ENCODE measurements around the gene HOXB7. TPM values are rescaled to one million over a fixed set of nuclear protein-coding genes. Genes with fewer than 3 reads are reported as not detected.

HOXB7 gene
- total RNA-seq, 1 experiment from 2014 or later = not detected

DNA sequence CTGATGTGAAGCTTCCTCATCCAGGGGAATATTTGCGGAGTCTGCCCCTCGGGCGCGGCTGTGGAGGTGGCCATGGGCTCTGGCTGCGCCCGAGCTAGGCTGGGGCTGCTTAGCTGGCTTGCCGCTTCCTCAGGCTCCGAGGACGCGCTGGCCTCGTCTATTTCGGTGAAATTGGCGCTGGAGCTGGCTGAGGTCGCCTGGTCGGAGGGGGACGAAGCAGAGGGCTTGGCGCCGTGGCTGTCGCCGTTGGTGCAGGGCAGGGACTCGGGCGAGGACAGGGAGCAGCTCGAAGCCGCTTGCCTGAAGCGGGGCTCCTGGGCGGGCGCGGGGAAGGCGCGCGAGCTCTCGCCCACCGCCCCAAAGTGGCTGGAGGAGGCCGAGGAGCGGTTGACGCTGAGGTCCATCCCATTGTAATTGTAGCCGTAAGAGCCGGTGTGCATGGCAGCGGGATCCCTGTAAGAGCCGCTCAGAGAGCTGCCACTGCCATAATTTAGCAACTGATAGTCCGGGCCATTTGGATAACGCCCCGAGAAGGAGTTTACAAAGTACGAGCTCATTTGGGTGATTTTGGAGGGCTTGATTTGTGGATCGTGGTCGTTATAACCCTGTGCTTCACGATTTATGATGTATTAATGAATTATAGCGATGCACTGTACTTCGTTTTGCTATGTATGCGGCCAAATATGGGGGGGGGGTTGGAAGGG is 17.5 kb downstream of the HOXB7 start, which contains the start of gene HOXB5:
Gene HOXB5 (minus strand): TSS at position 654 of the 704 bp plus-strand sequence. CDS start 97 bp downstream, at position 557.
- no peak within 1 kb of the TSS for H3K27ac Mint-ChIP-seq

More for the DNA sequence above, 17.5 kb downstream of the HOXB7 start, which contains the start of gene HOXB5:
- Histone ChIP-seq H2AFZ (ENCODE audit: low read length) (no peak within 1 kb of the TSS), H3T11ph (ENCODE audit: low read length) (no peak within 1 kb of the TSS), H3K14ac (ENCODE audit: insufficient read depth, low read length) (no peak within 1 kb of the TSS), H2BK12ac (ENCODE audit: insufficient read length, low read depth, low read length) (no peak within 1 kb of the TSS), H3K9ac (ENCODE audit: extremely low read depth, insufficient read length, low read length) (no peak within 1 kb of the TSS), H3K27ac (ENCODE audit: insufficient read length, low read depth, low read length) (no peak within 1 kb of the TSS), H4K8ac (replicated peaks; ENCODE audit: insufficient read length, low read depth, low read length) (no peak within 1 kb of the TSS), H3K56ac (ENCODE audit: insufficient read length, low read depth, low read length) (no peak within 1 kb of the TSS), H3K23me2 (ENCODE audit: insufficient read length, low read depth, low read length, poor library complexity, severe bottlenecking) (no peaks in the 10 kb centered on the region), H2BK5ac (ENCODE audit: insufficient read length, low read length) (no peak within 1 kb of the TSS), H4K5ac (ENCODE audit: insufficient read length, low read depth, low read length) (no peak within 1 kb of the TSS), H3K4me2 (ENCODE audit: insufficient read depth, insufficient read length, low read length) (peak within 1 kb of the TSS; percentile 33), H3K18ac (ENCODE audit: insufficient read length, low read depth, low read length) (no peak within 1 kb of the TSS), H3K4ac (ENCODE audit: low read depth, low read length) (no peak within 1 kb of the TSS), H2BK120ac (ENCODE audit: low read depth, low read length, poor library complexity, severe bottlenecking) (no peak within 1 kb of the TSS), H3K79me2 (ENCODE audit: insufficient read depth, low read length) (no peaks in the 10 kb centered on the region), H3K23ac (ENCODE audit: insufficient read length, low read depth, low read length) (no peak within 1 kb of the TSS), H4K91ac (ENCODE audit: insufficient read length, low read depth, low read length) (no peak within 1 kb of the TSS), H2AK5ac (ENCODE audit: insufficient read length, low read length) (no peak within 1 kb of the TSS), H3K79me1 (ENCODE audit: insufficient read depth, low read depth, low read length, poor library complexity, severe bottlenecking) (no peaks in the 10 kb centered on the region), H3K27me3 (ENCODE audit: insufficient read depth, low read length) (peaks cover 99% of the 10 kb centered on the region), H3K9me3 (ENCODE audit: control insufficient read depth, low read depth, low read length) (no peaks in the 10 kb centered on the region), H2BK20ac (ENCODE audit: low read depth, low read length, poor library complexity, severe bottlenecking) (no peak within 1 kb of the TSS), H3K4me1 (ENCODE audit: insufficient read depth, low read length) (no peaks in the 10 kb centered on the region), H4K20me1 (ENCODE audit: control insufficient read depth, insufficient read depth, insufficient read length) (no peaks in the 10 kb centered on the region), H2BK15ac (ENCODE audit: low read depth, low read length) (no peak within 1 kb of the TSS)
- no peaks in the 10 kb centered on the region for H3K36me3 Mint-ChIP-seq (ENCODE audit: insufficient read depth in 1 of 3, low read depth in 3 of 3)
- H3K4me1 Mint-ChIP-seq = peaks cover 8 to 35% of the 10 kb centered on the region in 2 experiments
- no CpG with 5 or more reads among the region's 50 CpGs for WGBS (ENCODE audit: extremely low coverage, insufficient read length, low lambda C conversion rate)
- peak; percentile 70 for DNase-seq
- TF ChIP-seq, protein P1, sequence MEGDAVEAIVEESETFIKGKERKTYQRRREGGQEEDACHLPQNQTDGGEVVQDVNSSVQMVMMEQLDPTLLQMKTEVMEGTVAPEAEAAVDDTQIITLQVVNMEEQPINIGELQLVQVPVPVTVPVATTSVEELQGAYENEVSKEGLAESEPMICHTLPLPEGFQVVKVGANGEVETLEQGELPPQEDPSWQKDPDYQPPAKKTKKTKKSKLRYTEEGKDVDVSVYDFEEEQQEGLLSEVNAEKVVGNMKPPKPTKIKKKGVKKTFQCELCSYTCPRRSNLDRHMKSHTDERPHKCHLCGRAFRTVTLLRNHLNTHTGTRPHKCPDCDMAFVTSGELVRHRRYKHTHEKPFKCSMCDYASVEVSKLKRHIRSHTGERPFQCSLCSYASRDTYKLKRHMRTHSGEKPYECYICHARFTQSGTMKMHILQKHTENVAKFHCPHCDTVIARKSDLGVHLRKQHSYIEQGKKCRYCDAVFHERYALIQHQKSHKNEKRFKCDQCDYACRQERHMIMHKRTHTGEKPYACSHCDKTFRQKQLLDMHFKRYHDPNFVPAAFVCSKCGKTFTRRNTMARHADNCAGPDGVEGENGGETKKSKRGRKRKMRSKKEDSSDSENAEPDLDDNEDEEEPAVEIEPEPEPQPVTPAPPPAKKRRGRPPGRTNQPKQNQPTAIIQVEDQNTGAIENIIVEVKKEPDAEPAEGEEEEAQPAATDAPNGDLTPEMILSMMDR (conservative IDR thresholded peaks at IDR 0.05) = no peak
- H3K4me3 Mint-ChIP-seq = peak within 1 kb of the TSS in 1 of 2 experiments; percentile 31; a peak in 2 of 5 replicates
- peaks cover 100% of the 10 kb centered on the region for H3K27me3 Mint-ChIP-seq (ENCODE audit: low read depth)
- peaks cover 4 to 16% of the 10 kb centered on the region in 2 experiments; a peak in 2 of 5 replicates for H3K9me3 Mint-ChIP-seq

All from H9 (cell line).